Hippocampal formation (tissue), 2 donors: Measurements from ENCODE around the gene PDE3B.
"Not testable (repeated sequence)": the region's sequence is repeated elsewhere in the genome, so short reads cannot be mapped to it uniquely, and the experiment has no call there.

Experiments used
- DNase-seq, 2 donors: peaks; one replicate each; lab custom pipeline; 2025; lab: John Stamatoyannopoulos, UW

Gene PDE3B

GRCh38 chr11:14809466-14809865, 165.9 kb downstream of the PDE3B start:
- DNase-seq = no peak

GRCh38 chr11:14812757-14813156, 169.2 kb downstream of the PDE3B start:
- no peak for DNase-seq

GRCh38 chr11:14813516-14813915, 169.9 kb downstream of the PDE3B start:
- DNase-seq = no peak

- DNase-seq = no peak
These were observed 175.2 kb downstream of the PDE3B start for GRCh38 chr11:14818779-14819178.

GRCh38 chr11:14819596-14819995, 176.0 kb downstream of the PDE3B start:
- DNase-seq = no peak

GRCh38 chr11:14821031-14821430, 177.4 kb downstream of the PDE3B start:
- DNase-seq = no peak

GRCh38 chr11:14826600-14826999, 183.0 kb downstream of the PDE3B start:
- DNase-seq = no peak

GRCh38 chr11:14835496-14836492, 192.2 kb downstream of the PDE3B start:
- DNase-seq = no peak

- DNase-seq = no peak
These were observed 198.4 kb downstream of the PDE3B start for GRCh38 chr11:14842002-14842401.

- no peak for DNase-seq
These were observed 209.1 kb downstream of the PDE3B start for GRCh38 chr11:14852571-14853177.

- DNase-seq = no peak
These were observed 210.5 kb downstream of the PDE3B start for GRCh38 chr11:14854057-14854456.

GRCh38 chr11:14855890-14856289, 212.3 kb downstream of the PDE3B start:
- no peak for DNase-seq

- DNase-seq = no peak
These were observed 214.0 kb downstream of the PDE3B start for GRCh38 chr11:14857621-14858020.

GRCh38 chr11:14858404-14858803, 214.8 kb downstream of the PDE3B start:
- no peak for DNase-seq

GRCh38 chr11:14860511-14860910, 216.9 kb downstream of the PDE3B start:
- no peak for DNase-seq

- DNase-seq = no peak
These were observed 218.1 kb downstream of the PDE3B start for GRCh38 chr11:14861680-14862079.

GRCh38 chr11:14863775-14864174, 220.2 kb downstream of the PDE3B start:
- not testable (repeated sequence) for DNase-seq

GRCh38 chr11:14872032-14872431, 228.4 kb downstream of the PDE3B start:
- no peak for DNase-seq

- DNase-seq = no peak
These were observed 230.0 kb downstream of the PDE3B start for GRCh38 chr11:14873632-14874031.

- no peak for DNase-seq
These were observed 231.6 kb downstream of the PDE3B start for GRCh38 chr11:14875163-14875562.

- DNase-seq = peak in 1 of 2 donors; percentile 19
These were observed 238.1 kb downstream of the PDE3B start for GRCh38 chr11:14881576-14882193.

- DNase-seq = no peak
These were observed 238.6 kb downstream of the PDE3B start for GRCh38 chr11:14882196-14882595.

GRCh38 chr11:14883683-14884082, 240.1 kb downstream of the PDE3B start:
- DNase-seq = not testable (repeated sequence)
